ENCODE results near the gene CEP131.

- TF ChIP-seq CTCF (IDR thresholded peaks at IDR 0.05) (no peak), POLR2A (IDR thresholded peaks at IDR 0.05) (no peak)
Observed at GRCh38 chr17:81256616-81257015, 33.9 kb upstream of the CEP131 start.

Data from tibial nerve (tissue), 3 donors.